Measurements from ENCODE around the gene EPS8L2. TPM values are rescaled to one million over a fixed set of nuclear protein-coding genes. Genes with fewer than 3 reads are reported as not detected.

The EPS8L2 gene
- total RNA-seq, 1 experiment from 2014 or later: 92.8 TPM

GRCh38 chr11:776263-776560, 70.2 kb downstream of the EPS8L2 start:
- Histone ChIP-seq H3K4ac (ENCODE audit: low read depth, low read length) (no peak overlapping the region), H3K9ac (ENCODE audit: extremely low read depth, insufficient read length, low read length) (peak overlapping the region; percentile 55), H4K20me1 (ENCODE audit: control insufficient read depth, insufficient read depth, insufficient read length) (no peaks in the 10 kb centered on the region), H4K5ac (ENCODE audit: insufficient read length, low read depth, low read length) (no peak overlapping the region), H3K9me3 (ENCODE audit: control insufficient read depth, low read depth, low read length) (no peaks in the 10 kb centered on the region), H3K14ac (ENCODE audit: insufficient read depth, low read length) (no peak overlapping the region; the same call in 1 of the 2 replicates), H4K91ac (ENCODE audit: insufficient read length, low read depth, low read length) (no peak overlapping the region), H2AFZ (ENCODE audit: low read length) (no peak overlapping the region), H3K56ac (ENCODE audit: insufficient read length, low read depth, low read length) (no peak overlapping the region), H3K4me2 (ENCODE audit: insufficient read depth, insufficient read length, low read length) (peak overlapping the region; percentile 78), H4K8ac (replicated peaks; ENCODE audit: insufficient read length, low read depth, low read length) (no peak overlapping the region), H2BK120ac (ENCODE audit: low read depth, low read length, poor library complexity, severe bottlenecking) (no peak overlapping the region), H3K27me3 (ENCODE audit: insufficient read depth, low read length) (no peaks in the 10 kb centered on the region), H3K27ac (ENCODE audit: insufficient read length, low read depth, low read length) (no peak overlapping the region), H3K79me1 (ENCODE audit: insufficient read depth, low read depth, low read length, poor library complexity, severe bottlenecking) (peaks cover 12% of the 10 kb centered on the region), H2BK20ac (ENCODE audit: low read depth, low read length, poor library complexity, severe bottlenecking) (no peak overlapping the region), H3K23me2 (ENCODE audit: insufficient read length, low read depth, low read length, poor library complexity, severe bottlenecking) (peaks cover 17% of the 10 kb centered on the region), H3K18ac (ENCODE audit: insufficient read length, low read depth, low read length) (no peak overlapping the region), H3K23ac (ENCODE audit: insufficient read length, low read depth, low read length) (no peak overlapping the region), H3T11ph (ENCODE audit: low read length) (no peak overlapping the region), H2BK5ac (ENCODE audit: insufficient read length, low read length) (no peak overlapping the region), H2BK15ac (ENCODE audit: low read depth, low read length) (no peak overlapping the region), H2BK12ac (ENCODE audit: insufficient read length, low read depth, low read length) (no peak overlapping the region), H3K4me1 (ENCODE audit: insufficient read depth, low read length) (no peaks in the 10 kb centered on the region; the same call in 1 of the 2 replicates), H2AK5ac (ENCODE audit: insufficient read length, low read length) (no peak overlapping the region), H3K79me2 (ENCODE audit: insufficient read depth, low read length) (peaks cover 4% of the 10 kb centered on the region; the same call in 1 of the 2 replicates)
- Mint-ChIP-seq H3K36me3 (ENCODE audit: insufficient read depth in 1 of 3, low read depth in 3 of 3) (peaks cover 4 to 20% (median 13%) of the 10 kb centered on the region in 3 experiments; a peak in 6 of 7 replicates), H3K9me3 (no peaks in the 10 kb centered on the region), H3K4me3 (peak overlapping the region; percentile 82 to 91), H3K27ac (peak overlapping the region; percentile 53 to 88 (median 59); a peak in 6 of 7 replicates), H3K4me1 (peaks cover 17 to 25% of the 10 kb centered on the region in 2 experiments), H3K27me3 (ENCODE audit: low read depth) (no peaks in the 10 kb centered on the region)
- no peak for TF ChIP-seq CTCF (conservative IDR thresholded peaks at IDR 0.05)
- no CpG with 5 or more reads among the region's 11 CpGs for WGBS (ENCODE audit: extremely low coverage, insufficient read length, low lambda C conversion rate)
- DNase-seq: no peak
